DOHH2 (cell line): Measurements from ENCODE around the gene CTIF.

Source experiments
- H3F3A ChIP-seq: fragments of 200-600 bp; sonication (generic), shearing (Covaris generic); 2 replicates; pipeline ENCODE4 v1.6.0; 2016; ENCODE audit warnings: antibody characterized with exemption, mild to moderate bottlenecking; ENCODE audit not compliant: control insufficient read depth, insufficient read depth
- H3K27ac ChIP-seq: fragments of 200-600 bp; sonication (generic); 2 replicates; pipeline ENCODE4 v1.5.1; 2014; ENCODE audit warnings: low read depth, mild to moderate bottlenecking, low read length, moderate library complexity
- H3K27me3 ChIP-seq: fragments of 200-600 bp; sonication (generic); 2 replicates; pipeline ENCODE4 v1.6.1; 2014; ENCODE audit warnings: mild to moderate bottlenecking, low read length, mixed read lengths; ENCODE audit not compliant: control insufficient read depth
- H3K36me3 ChIP-seq: fragments of 200-600 bp; sonication (generic); 2 replicates; pipeline ENCODE4 v1.6.1; 2014; ENCODE audit warnings: mild to moderate bottlenecking, low read length, moderate library complexity, mixed read lengths; ENCODE audit not compliant: control insufficient read depth
- H3K4me1 ChIP-seq: fragments of 200-600 bp; sonication (generic); 2 replicates; pipeline ENCODE4 v1.6.1; 2014; ENCODE audit warnings: mild to moderate bottlenecking, low read length, mixed read lengths; ENCODE audit not compliant: control insufficient read depth
- H3K4me2 ChIP-seq: fragments of 200-600 bp; sonication (generic); 2 replicates; pipeline ENCODE4 v1.6.0; 2014; ENCODE audit warnings: mild to moderate bottlenecking, low read length, moderate library complexity
- H3K4me3 ChIP-seq: fragments of 200-600 bp; sonication (generic); 2 replicates; pipeline ENCODE4 v1.5.1; 2014; ENCODE audit warnings: mild to moderate bottlenecking, low read length, mixed read lengths
- H3K79me2 ChIP-seq: fragments of 200-600 bp; sonication (generic); 2 replicates; pipeline ENCODE4 v1.6.1; 2014; ENCODE audit warnings: mild to moderate bottlenecking, low read length, mixed read lengths; ENCODE audit not compliant: control insufficient read depth
- H3K9me2 ChIP-seq: fragments of 200-600 bp; sonication (generic); replicated peaks from 2 replicates; pipeline ENCODE4 v1.6.1; 2014; ENCODE audit warnings: mild to moderate bottlenecking, low read length, mixed read lengths; ENCODE audit not compliant: control insufficient read depth
- H3K9me3 ChIP-seq: fragments of 200-600 bp; sonication (generic); 2 replicates; pipeline ENCODE4 v1.6.1; 2014; ENCODE audit warnings: antibody characterized with exemption, low read length, mixed read lengths; ENCODE audit not compliant: control insufficient read depth, insufficient read depth
- H4K20me1 ChIP-seq: fragments of 200-600 bp; sonication (generic); 2 replicates; pipeline ENCODE4 v1.6.0; 2014; ENCODE audit warnings: low read depth, mild to moderate bottlenecking, antibody characterized with exemption, low read length, moderate library complexity; ENCODE audit not compliant: control insufficient read depth, insufficient read depth
- EZH2phosphoT487 ChIP-seq: fragments of 200-600 bp; sonication (generic); IDR thresholded peaks from 2 replicates; pipeline ENCODE4 v1.6.1; 2017; ENCODE audit warnings: borderline replicate concordance, mild to moderate bottlenecking, antibody characterized with exemption, low read length, moderate library complexity, mixed read lengths
- TF ChIP-seq, protein P1 (sequence below): fragments of 200-600 bp; sonication (generic); IDR thresholded peaks from one replicate; pipeline ENCODE4 v1.5.1; 2014; ENCODE audit warnings: antibody characterized with exemption, mild to moderate bottlenecking, low read depth, low read length; ENCODE audit not compliant: poor library complexity, severe bottlenecking

The CTIF gene

DNA sequence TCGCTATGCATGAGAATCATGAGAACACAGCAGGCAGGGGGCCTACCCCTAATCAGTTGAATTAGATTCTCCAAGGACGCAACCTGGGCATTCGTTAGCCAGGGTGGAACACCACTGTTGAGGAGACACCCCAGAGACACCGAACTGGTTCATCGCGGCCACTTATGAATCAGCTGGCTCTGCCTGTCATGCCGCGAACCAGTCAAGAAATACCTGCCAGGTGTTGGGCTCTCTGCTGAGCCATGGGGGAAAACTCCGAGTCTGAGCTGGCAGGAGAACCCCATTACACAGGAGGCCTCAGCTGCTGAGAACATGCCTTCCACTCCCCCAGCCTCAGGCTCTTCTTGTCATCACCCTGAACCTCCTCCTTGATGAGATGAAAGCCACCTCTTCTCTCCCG is 227.7 kb downstream of the CTIF start:
- H3K27me3 ChIP-seq, result peaks cover 2% of the 10 kb centered on the region; the same call in 1 of the 2 replicates
- TF ChIP-seq, protein P1, sequence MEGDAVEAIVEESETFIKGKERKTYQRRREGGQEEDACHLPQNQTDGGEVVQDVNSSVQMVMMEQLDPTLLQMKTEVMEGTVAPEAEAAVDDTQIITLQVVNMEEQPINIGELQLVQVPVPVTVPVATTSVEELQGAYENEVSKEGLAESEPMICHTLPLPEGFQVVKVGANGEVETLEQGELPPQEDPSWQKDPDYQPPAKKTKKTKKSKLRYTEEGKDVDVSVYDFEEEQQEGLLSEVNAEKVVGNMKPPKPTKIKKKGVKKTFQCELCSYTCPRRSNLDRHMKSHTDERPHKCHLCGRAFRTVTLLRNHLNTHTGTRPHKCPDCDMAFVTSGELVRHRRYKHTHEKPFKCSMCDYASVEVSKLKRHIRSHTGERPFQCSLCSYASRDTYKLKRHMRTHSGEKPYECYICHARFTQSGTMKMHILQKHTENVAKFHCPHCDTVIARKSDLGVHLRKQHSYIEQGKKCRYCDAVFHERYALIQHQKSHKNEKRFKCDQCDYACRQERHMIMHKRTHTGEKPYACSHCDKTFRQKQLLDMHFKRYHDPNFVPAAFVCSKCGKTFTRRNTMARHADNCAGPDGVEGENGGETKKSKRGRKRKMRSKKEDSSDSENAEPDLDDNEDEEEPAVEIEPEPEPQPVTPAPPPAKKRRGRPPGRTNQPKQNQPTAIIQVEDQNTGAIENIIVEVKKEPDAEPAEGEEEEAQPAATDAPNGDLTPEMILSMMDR, result no peak
- TF ChIP-seq EZH2phosphoT487, result no peak
- H3K9me3 ChIP-seq, result no peaks in the 10 kb centered on the region
- H3K79me2 ChIP-seq, result no peaks in the 10 kb centered on the region
- no peaks in the 10 kb centered on the region for H3K36me3 ChIP-seq
- no peak overlapping the region for H3K4me2 ChIP-seq
- no peaks in the 10 kb centered on the region for H4K20me1 ChIP-seq
- H3K9me2 ChIP-seq, result no peaks in the 10 kb centered on the region
- H3K4me1 ChIP-seq, result no peaks in the 10 kb centered on the region
- no peak overlapping the region for H3K27ac ChIP-seq
- H3K4me3 ChIP-seq, result no peak overlapping the region
- H3F3A ChIP-seq, result no peaks in the 10 kb centered on the region

- H3F3A ChIP-seq, result no peaks in the 10 kb centered on the region
- no peak overlapping the region for H3K27ac ChIP-seq
Measured at GRCh38 chr18:48767090-48767690, 228.4 kb downstream of the CTIF start.

GRCh38 chr18:48769006-48769636 is 230.3 kb downstream of the CTIF start:
- H3K27ac ChIP-seq, result no peak overlapping the region
- no peaks in the 10 kb centered on the region for H3K9me3 ChIP-seq
- H3K36me3 ChIP-seq, result no peaks in the 10 kb centered on the region
- no peak overlapping the region for H3K4me3 ChIP-seq
- H3K4me2 ChIP-seq, result no peak overlapping the region
- no peaks in the 10 kb centered on the region for H3K4me1 ChIP-seq
- no peaks in the 10 kb centered on the region for H3K79me2 ChIP-seq
- TF ChIP-seq, protein P1, result peak; percentile 8
- TF ChIP-seq EZH2phosphoT487, result no peak
- peaks cover 2% of the 10 kb centered on the region; the same call in 1 of the 2 replicates for H3K27me3 ChIP-seq
- H3K9me2 ChIP-seq, result no peaks in the 10 kb centered on the region
- H3F3A ChIP-seq, result no peaks in the 10 kb centered on the region
- H4K20me1 ChIP-seq, result no peaks in the 10 kb centered on the region

More at GRCh38 chr18:48767090-48767690, 228.4 kb downstream of the CTIF start:
- Histone ChIP-seq H3K4me1 (no peaks in the 10 kb centered on the region), H4K20me1 (no peaks in the 10 kb centered on the region), H3K9me2 (no peaks in the 10 kb centered on the region), H3K9me3 (no peaks in the 10 kb centered on the region), H3K4me2 (no peak overlapping the region), H3K36me3 (no peaks in the 10 kb centered on the region), H3K27me3 (peaks cover 2% of the 10 kb centered on the region; the same call in 1 of the 2 replicates), H3K4me3 (no peak overlapping the region), H3K79me2 (no peaks in the 10 kb centered on the region)
- TF ChIP-seq, protein P1, result no peak
